Panc1 (cell line): ENCODE data around the gene CDH13.

Experiments used
- SIN3A ChIP-seq: IDR thresholded peaks from 2 replicates; pipeline ENCODE4 v1.6.1; 2012; ENCODE audit warnings: low read depth, mild to moderate bottlenecking, low read length, moderate library complexity, borderline replicate concordance; ENCODE audit not compliant: insufficient read depth
- TCF7L2 ChIP-seq: IDR thresholded peaks from 2 replicates; pipeline ENCODE4 v1.6.1; 2011; ENCODE audit warnings: mild to moderate bottlenecking, low read depth, low read length, inconsistent platforms

DNA sequence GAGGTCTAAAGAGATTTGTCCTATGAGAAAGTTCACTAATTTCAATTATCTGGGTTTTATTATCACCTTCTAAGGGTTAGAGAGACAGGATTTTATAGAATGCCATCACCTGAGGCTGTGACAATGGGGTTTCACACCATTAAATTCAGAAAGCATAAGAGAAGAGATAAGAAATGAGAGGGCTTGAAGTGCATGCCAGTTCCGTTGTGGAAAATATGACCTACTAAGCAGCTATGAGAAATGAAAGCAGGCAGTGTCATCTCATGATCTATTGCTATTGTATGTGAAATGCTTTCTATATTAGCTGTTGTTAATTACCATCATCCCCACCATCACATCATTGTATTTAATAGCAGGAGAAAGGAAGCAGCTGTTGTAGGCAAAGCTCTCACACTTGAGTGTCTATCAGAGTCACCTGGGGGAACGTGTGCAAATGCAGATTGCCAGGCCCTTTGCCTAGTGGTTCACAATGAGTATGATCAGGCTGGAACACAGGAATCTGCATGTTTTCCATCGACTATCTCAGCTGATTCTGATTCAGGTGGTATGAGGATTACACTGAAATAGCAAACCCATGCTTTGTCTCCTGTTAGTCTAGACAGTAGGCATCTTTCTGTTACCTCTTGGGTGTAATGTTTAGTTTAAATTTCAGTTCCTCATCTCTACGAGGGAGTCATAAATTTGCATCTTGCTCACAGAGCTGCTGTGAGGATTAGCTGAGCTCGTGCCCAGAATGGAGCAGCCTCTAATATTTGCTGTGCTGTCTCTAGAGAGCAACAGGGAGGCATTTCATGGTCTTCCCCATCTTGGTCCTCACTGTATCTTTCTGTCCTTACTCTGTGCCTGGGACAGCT is 256.4 kb downstream of the CDH13 start:
- TF ChIP-seq TCF7L2 = no peak
- TF ChIP-seq SIN3A = no peak
